IgD-negative memory B cell (primary cell): Measurements from ENCODE around the gene CPEB2. TPM values are rescaled to one million over a fixed set of nuclear protein-coding genes. Genes with fewer than 3 reads are reported as not detected.

ENCODE experiments used
- H3K27ac Mint-ChIP-seq, 3 donors: one replicate each; pipeline ENCODE4 v1.8.0; 2020 to 2022; ENCODE audit warnings: mild to moderate bottlenecking in 3 of 3, mixed read lengths in 3 of 3, moderate library complexity in 1 of 3
- H3K27me3 Mint-ChIP-seq: one replicate; pipeline ENCODE4 v1.8.0; 2021; ENCODE audit warnings: mixed read lengths
- H3K36me3 Mint-ChIP-seq: one replicate; pipeline ENCODE4 v1.8.0; 2020; ENCODE audit warnings: mild to moderate bottlenecking, mixed read lengths
- H3K4me1 Mint-ChIP-seq, 3 donors: one replicate each; pipeline ENCODE4 v1.8.0; 2020 to 2022; ENCODE audit warnings: mixed read lengths in 3 of 3, mild to moderate bottlenecking in 1 of 3
- H3K4me3 Mint-ChIP-seq, 4 donors: one replicate each; pipeline ENCODE4 v1.8.0; 2020 to 2022; ENCODE audit warnings: mild to moderate bottlenecking in 4 of 4, mixed read lengths in 4 of 4, moderate library complexity in 3 of 4
- H3K9me3 Mint-ChIP-seq, 3 donors: one replicate each; pipeline ENCODE4 v1.8.0; 2020 to 2021; ENCODE audit warnings: mixed read lengths in 3 of 3, mild to moderate bottlenecking in 1 of 3
- polyA plus RNA-seq: library from polyadenylated mRNA; unstranded; fragments of 300-500 nt; fragmentation: Illumina TruSeq; gene quantifications from one replicate; pipeline ENCODE4 v1.2.3, GENCODE V29; 2021

CPEB2 gene
- 1.5 TPM for polyA plus RNA-seq

DNA sequence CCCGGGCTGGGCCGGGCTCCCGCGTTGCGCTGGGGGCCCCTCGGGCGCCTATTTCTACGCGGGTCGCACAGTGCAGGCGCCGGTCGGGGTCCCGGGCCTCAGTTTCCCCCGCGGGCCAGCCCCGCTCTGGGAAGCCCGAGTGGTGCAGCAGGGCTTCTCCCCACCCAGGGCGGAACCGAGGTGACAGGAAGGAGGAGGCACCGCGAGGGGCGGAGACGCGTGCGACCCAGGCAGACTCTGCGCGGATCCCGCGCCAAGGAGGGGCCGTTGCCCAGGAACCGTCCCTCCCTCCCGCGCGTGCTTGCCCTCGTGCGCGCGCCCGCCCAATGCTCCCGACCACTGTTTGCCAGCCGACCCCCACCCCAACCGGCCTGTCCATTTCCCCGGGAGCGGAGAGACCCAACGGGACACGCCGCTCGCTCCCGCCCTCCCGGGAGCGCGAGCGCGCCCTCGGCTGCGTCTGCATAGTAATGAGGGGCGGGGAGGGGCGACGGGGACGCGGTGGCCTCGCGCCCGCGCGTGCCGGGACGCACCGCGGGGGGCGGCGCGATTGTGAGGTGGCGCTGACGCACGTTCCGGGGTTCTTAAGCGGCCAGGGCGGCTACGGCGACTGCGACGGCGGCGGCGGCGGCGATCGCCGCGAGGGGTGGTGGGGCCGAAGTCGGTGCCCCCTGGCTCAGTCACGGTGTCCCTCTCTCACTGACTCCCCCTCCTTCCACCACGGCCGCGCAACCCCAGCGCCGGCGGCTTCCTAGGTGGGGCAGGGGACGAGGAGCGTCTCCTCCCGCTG, at the start of gene CPEB2:
TSS of gene CPEB2 (plus strand) at position 613 of the 790 bp plus-strand sequence. CDS start 193 bp downstream, outside the sequence.
- H3K9me3 Mint-ChIP-seq: peaks cover 0 to 2% (median 0%) of the 10 kb centered on the region in 3 donors
- H3K36me3 Mint-ChIP-seq: no peaks in the 10 kb centered on the region
- H3K4me1 Mint-ChIP-seq: peaks cover 19 to 25% (median 21%) of the 10 kb centered on the region in 3 donors
- H3K4me3 Mint-ChIP-seq: peak within 1 kb of the TSS; percentile 92 to 98 (median 96)
- no peaks in the 10 kb centered on the region for H3K27me3 Mint-ChIP-seq
- H3K27ac Mint-ChIP-seq: peak within 1 kb of the TSS; percentile 97 to 100 (median 98)

DNA sequence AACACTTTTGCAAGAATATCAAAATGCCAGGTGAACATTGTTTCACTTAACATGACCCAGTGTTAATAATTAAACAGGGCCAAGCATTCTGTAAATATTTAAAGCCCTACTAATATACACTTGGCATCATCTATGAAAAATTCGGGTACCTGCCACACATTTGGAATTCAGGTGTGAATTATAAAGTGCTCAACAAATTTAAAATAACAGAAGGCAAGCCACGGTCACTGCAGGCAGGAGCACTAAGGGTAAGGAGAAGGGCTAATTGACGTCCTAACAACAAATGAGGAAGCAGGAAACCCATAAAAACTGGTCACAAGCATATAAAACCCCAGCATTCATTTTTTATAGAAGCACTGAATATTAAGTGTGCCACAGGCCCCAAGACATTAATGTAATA, 43.8 kb upstream of the CPEB2 start:
- peaks cover 0 to 2% (median 0%) of the 10 kb centered on the region in 3 donors for H3K4me1 Mint-ChIP-seq
- H3K9me3 Mint-ChIP-seq: peaks cover 0 to 3% (median 0%) of the 10 kb centered on the region in 3 donors
- peaks cover 7% of the 10 kb centered on the region for H3K27me3 Mint-ChIP-seq
- H3K4me3 Mint-ChIP-seq: no peak overlapping the region
- H3K27ac Mint-ChIP-seq: no peak overlapping the region
- H3K36me3 Mint-ChIP-seq: no peaks in the 10 kb centered on the region

- Mint-ChIP-seq H3K27me3 (peaks cover 9% of the 10 kb centered on the region), H3K27ac (no peak overlapping the region), H3K36me3 (peaks cover 1% of the 10 kb centered on the region), H3K9me3 (peaks cover 0 to 3% (median 0%) of the 10 kb centered on the region in 3 donors), H3K4me1 (peaks cover 0 to 2% (median 2%) of the 10 kb centered on the region in 3 donors), H3K4me3 (no peak overlapping the region)
Measured at GRCh38 chr4:14961292-14961691, 41.0 kb upstream of the CPEB2 start.

DNA sequence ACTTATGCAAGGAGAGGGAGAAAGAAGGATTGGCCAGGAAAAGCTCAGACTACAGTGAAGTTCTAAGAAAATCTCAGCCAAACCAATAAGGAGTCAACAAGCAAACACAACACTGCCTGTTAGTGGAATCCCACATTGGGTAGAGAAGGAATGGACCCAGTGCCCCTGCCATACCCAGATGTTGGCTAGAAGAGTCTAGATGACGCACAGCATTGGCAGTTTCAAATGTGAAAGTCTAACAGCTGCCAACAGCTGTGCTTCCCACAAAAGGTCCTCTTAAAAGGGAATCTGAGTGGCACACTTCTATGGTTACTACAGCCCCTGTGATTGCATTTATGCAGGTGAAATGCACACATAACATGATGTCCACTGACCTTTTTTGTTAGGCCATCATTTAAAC, 37.2 kb upstream of the CPEB2 start:
- Mint-ChIP-seq H3K4me1 (peaks cover 0 to 2% (median 2%) of the 10 kb centered on the region in 3 donors), H3K36me3 (peaks cover 3% of the 10 kb centered on the region), H3K27ac (no peak overlapping the region), H3K27me3 (peaks cover 14% of the 10 kb centered on the region), H3K9me3 (peaks cover 0 to 3% (median 0%) of the 10 kb centered on the region in 3 donors), H3K4me3 (no peak overlapping the region)

DNA sequence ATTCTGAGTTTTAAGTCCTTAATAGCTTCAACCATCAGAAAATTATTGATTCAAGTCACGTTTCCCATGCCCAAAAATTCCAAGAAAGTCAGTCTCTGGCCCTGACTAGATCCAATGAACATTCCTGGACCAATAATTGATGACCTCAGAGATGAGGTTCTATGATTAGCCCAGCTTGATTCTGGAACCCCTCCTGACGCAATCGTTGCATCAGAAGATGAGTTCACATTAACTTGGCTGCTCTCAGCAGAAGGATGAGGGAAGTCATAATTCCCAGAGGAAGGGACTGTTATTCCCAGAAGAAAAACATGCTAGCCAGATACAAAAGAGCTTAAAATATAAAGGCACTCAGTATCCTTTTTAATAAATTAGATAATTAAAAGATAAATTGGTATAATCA, 34.3 kb upstream of the CPEB2 start:
- Mint-ChIP-seq H3K27me3 (peaks cover 6% of the 10 kb centered on the region), H3K36me3 (peaks cover 3% of the 10 kb centered on the region), H3K27ac (no peak overlapping the region), H3K4me1 (peaks cover 0 to 2% (median 0%) of the 10 kb centered on the region in 3 donors), H3K9me3 (peaks cover 0 to 3% (median 2%) of the 10 kb centered on the region in 3 donors), H3K4me3 (no peak overlapping the region)

GRCh38 chr4:14977830-14978229, 24.5 kb upstream of the CPEB2 start:
- Mint-ChIP-seq H3K4me3 (no peak overlapping the region), H3K36me3 (no peaks in the 10 kb centered on the region), H3K27me3 (no peaks in the 10 kb centered on the region), H3K9me3 (peaks cover 0 to 6% (median 3%) of the 10 kb centered on the region in 3 donors), H3K27ac (no peak overlapping the region), H3K4me1 (no peaks in the 10 kb centered on the region)

GRCh38 chr4:14984448-14984847, 17.8 kb upstream of the CPEB2 start:
- H3K4me1 Mint-ChIP-seq: no peaks in the 10 kb centered on the region

DNA sequence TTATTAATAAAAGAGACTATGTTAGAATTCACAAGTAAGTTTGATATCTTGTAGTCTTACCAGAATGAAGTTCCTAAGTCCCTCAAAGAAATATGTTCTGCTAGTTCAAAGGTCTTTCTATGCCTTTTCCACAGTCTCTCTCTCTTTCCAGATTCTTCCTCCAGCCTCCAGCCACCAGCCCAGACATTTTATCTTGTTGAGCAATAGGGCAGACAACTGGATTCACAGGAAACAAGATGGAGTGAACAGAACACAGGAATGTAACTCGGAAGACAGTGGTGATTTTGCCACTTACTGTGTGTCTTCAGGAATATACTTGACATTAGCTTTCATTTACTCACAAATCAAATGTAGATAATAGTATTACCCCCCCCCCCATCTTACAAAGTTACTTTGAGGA, 17.1 kb upstream of the CPEB2 start:
- Mint-ChIP-seq H3K4me1 (no peaks in the 10 kb centered on the region), H3K9me3 (peaks cover 0 to 5% (median 0%) of the 10 kb centered on the region in 3 donors), H3K36me3 (no peaks in the 10 kb centered on the region), H3K27me3 (no peaks in the 10 kb centered on the region), H3K27ac (no peak overlapping the region), H3K4me3 (no peak overlapping the region)

More at GRCh38 chr4:14984448-14984847, 17.8 kb upstream of the CPEB2 start:
- no peak overlapping the region for H3K4me3 Mint-ChIP-seq
- no peaks in the 10 kb centered on the region for H3K36me3 Mint-ChIP-seq
- no peaks in the 10 kb centered on the region for H3K27me3 Mint-ChIP-seq
- peaks cover 0 to 5% (median 0%) of the 10 kb centered on the region in 3 donors for H3K9me3 Mint-ChIP-seq
- no peak overlapping the region for H3K27ac Mint-ChIP-seq

- Mint-ChIP-seq H3K9me3 (peaks cover 0 to 5% (median 0%) of the 10 kb centered on the region in 3 donors), H3K27me3 (no peaks in the 10 kb centered on the region), H3K27ac (no peak overlapping the region), H3K4me1 (no peaks in the 10 kb centered on the region), H3K4me3 (no peak overlapping the region), H3K36me3 (no peaks in the 10 kb centered on the region)
Measured at GRCh38 chr4:14985843-14986242, 16.4 kb upstream of the CPEB2 start.

GRCh38 chr4:14987054-14987453, 15.2 kb upstream of the CPEB2 start:
- Mint-ChIP-seq H3K36me3 (peaks cover 2% of the 10 kb centered on the region), H3K4me3 (no peak overlapping the region), H3K9me3 (peaks cover 0 to 2% (median 0%) of the 10 kb centered on the region in 3 donors), H3K4me1 (no peaks in the 10 kb centered on the region), H3K27ac (no peak overlapping the region), H3K27me3 (no peaks in the 10 kb centered on the region)

GRCh38 chr4:14990484-14990883, 11.8 kb upstream of the CPEB2 start:
- Mint-ChIP-seq H3K4me3 (no peak overlapping the region), H3K4me1 (peaks cover 0 to 2% (median 0%) of the 10 kb centered on the region in 3 donors), H3K27me3 (no peaks in the 10 kb centered on the region), H3K36me3 (peaks cover 6% of the 10 kb centered on the region), H3K9me3 (peaks cover 0 to 2% (median 0%) of the 10 kb centered on the region in 3 donors), H3K27ac (no peak overlapping the region)

DNA sequence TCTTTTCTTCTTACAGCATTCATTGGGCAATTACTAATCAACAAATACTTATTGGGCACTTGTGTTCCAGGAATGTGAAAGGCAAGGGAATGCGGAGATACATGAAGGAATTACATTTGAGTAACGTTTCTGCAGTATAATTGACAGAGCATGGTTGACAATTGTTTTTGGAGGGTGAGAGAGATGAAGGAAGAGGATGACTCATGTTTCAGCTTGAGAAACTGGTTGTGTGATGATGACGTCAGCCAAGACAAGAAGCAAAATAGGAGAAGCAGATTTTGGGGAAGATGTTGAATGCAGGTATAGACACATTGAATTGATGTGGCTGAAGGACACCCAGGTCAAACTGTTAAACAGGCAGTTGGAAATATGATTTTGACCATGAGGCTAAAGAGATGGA, 8.0 kb upstream of the CPEB2 start:
- H3K36me3 Mint-ChIP-seq: peaks cover 6% of the 10 kb centered on the region
- no peak overlapping the region for H3K27ac Mint-ChIP-seq
- H3K9me3 Mint-ChIP-seq: peaks cover 0 to 2% (median 0%) of the 10 kb centered on the region in 3 donors
- no peaks in the 10 kb centered on the region for H3K27me3 Mint-ChIP-seq
- H3K4me1 Mint-ChIP-seq: peaks cover 0 to 2% (median 0%) of the 10 kb centered on the region in 3 donors
- H3K4me3 Mint-ChIP-seq: no peak overlapping the region

DNA sequence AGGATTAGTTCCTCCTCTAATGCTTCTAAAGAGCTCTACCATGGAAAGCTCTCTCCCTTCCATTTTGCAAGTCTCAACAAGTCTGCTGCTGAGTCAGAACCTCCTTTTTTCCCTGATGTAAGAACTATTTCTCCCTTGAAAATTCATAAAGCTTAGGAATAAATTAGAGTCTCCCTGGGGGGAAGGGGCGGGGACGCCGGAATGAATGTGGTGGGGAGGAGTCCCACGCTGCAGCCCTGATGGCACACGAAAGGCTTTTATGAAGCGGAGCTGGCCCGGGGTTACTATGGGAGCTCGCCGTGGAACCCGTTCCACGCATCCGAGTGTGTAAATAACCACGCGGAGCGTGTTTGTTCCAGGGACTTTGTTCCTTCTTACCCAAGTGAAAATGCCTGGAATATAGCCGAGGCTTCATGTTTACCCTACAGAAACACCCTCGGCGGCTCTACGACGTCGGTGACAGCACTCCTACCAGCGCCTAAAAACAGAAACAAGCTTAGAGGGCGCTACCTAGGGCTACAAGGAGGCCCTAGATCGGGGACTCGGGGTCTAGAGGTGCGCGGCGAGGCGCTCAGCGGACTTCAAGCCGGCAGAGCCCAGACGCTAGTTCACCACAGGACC, 923 bp upstream of the CPEB2 start:
- Mint-ChIP-seq H3K27me3 (no peaks in the 10 kb centered on the region), H3K27ac (peak overlapping the region; percentile 75 to 100 (median 94)), H3K36me3 (no peaks in the 10 kb centered on the region), H3K9me3 (peaks cover 0 to 2% (median 0%) of the 10 kb centered on the region in 3 donors), H3K4me3 (peak overlapping the region; percentile 92 to 98 (median 96)), H3K4me1 (peaks cover 17 to 22% (median 18%) of the 10 kb centered on the region in 3 donors)

GRCh38 chr4:15002659-15003400, 549 bp downstream of the CPEB2 start:
- Mint-ChIP-seq H3K9me3 (no peaks in the 10 kb centered on the region), H3K27ac (peak overlapping the region; percentile 97 to 100 (median 98)), H3K4me3 (peak overlapping the region; percentile 92 to 98 (median 96)), H3K27me3 (no peaks in the 10 kb centered on the region), H3K36me3 (no peaks in the 10 kb centered on the region), H3K4me1 (peaks cover 19 to 25% (median 24%) of the 10 kb centered on the region in 3 donors)
